Spinal cord (tissue), 10 donors: ENCODE measurements around the gene IRF3. TPM values are rescaled to one million over a fixed set of nuclear protein-coding genes. Genes with fewer than 3 reads are reported as not detected.

Experiments
- DNase-seq, 6 donors: peaks; one replicate each; pipeline versions ENCODE4 v3.0.0 to v3.0.0-alpha.2; 2013 to 2015; ENCODE audit warnings: low spot score in 6 of 6, low read depth in 4 of 6
- H3K27ac ChIP-seq: one replicate; pipeline ENCODE4 v1.5.1; 2013; ENCODE audit warnings: low read depth, low read length, control low read depth
- H3K27me3 ChIP-seq: one replicate; pipeline ENCODE4 v1.6.1; 2013; ENCODE audit warnings: low read length; ENCODE audit not compliant: control insufficient read depth, insufficient read depth
- H3K36me3 ChIP-seq: one replicate; pipeline ENCODE4 v1.6.1; 2013; ENCODE audit warnings: low read length; ENCODE audit not compliant: control insufficient read depth, insufficient read depth
- H3K4me1 ChIP-seq: one replicate; pipeline ENCODE4 v1.6.1; 2013; ENCODE audit warnings: low read length; ENCODE audit not compliant: control insufficient read depth, insufficient read depth
- H3K4me3 ChIP-seq: one replicate; pipeline ENCODE4 v1.5.1; 2013; ENCODE audit warnings: low read depth, low read length, control low read depth
- H3K9me3 ChIP-seq: one replicate; pipeline ENCODE4 v1.6.1; 2013; ENCODE audit warnings: low read length; ENCODE audit not compliant: control insufficient read depth, insufficient read depth
- WGBS: methylation state at CpG from one replicate; pipeline ENCODE4 v1.1.5; 2013; ENCODE audit warnings: missing lambda C conversion rate; ENCODE audit not compliant: insufficient coverage; 5-methylcytosine and 5-hydroxymethylcytosine counted together
- polyA plus RNA-seq, 2 donors: library from polyadenylated mRNA; unstranded; fragments of 120-200 nt; gene quantifications; one replicate each; pipeline ENCODE4 v1.2.1, GENCODE V29; 2013; ENCODE audit not compliant: insufficient read length in 2 of 2
- total RNA-seq, 2 donors: library from RNA; depleted of rRNA in 1 of 2; stranded (reverse); fragments of 120-200 nt in 1 of 2; fragments of >200 nt in 1 of 2; gene quantifications; one replicate each; pipeline versions ENCODE4 v1.2.3 to v1.2.4, GENCODE V29; 2013 to 2014
- donor health status: healthy.

Gene IRF3
- total and polyA plus RNA-seq, 4 donors = 21.8 to 63.9 (median 45.3) TPM

GRCh38 chr19:49672131-49672919 lies 6.7 kb upstream of the IRF3 start:
- Histone ChIP-seq H3K27ac (peak overlapping the region; percentile 33), H3K4me3 (peak overlapping the region; percentile 18), H3K4me1 (peaks cover 17% of the 10 kb centered on the region), H3K36me3 (peaks cover 11% of the 10 kb centered on the region), H3K27me3 (no peaks in the 10 kb centered on the region), H3K9me3 (no peaks in the 10 kb centered on the region)
- 20% methylated on average over 26 of the region's 28 CpGs for WGBS
- DNase-seq = peak in 2 of 6 donors; percentile 80 to 81

GRCh38 chr19:49669516-49669915 lies 3.9 kb upstream of the IRF3 start:
- 97% methylated on average over 3 of the region's 3 CpGs for WGBS
- Histone ChIP-seq H3K9me3 (no peaks in the 10 kb centered on the region), H3K36me3 (peaks cover 11% of the 10 kb centered on the region), H3K27ac (no peak overlapping the region), H3K4me3 (no peak overlapping the region), H3K27me3 (no peaks in the 10 kb centered on the region), H3K4me1 (peaks cover 33% of the 10 kb centered on the region)
- no peak for DNase-seq

- peaks cover 44% of the 10 kb centered on the region for H3K4me1 ChIP-seq
- WGBS = 91% methylated on average over 1 of the region's 2 CpGs
- no peaks in the 10 kb centered on the region for H3K9me3 ChIP-seq
- H3K36me3 ChIP-seq = peaks cover 18% of the 10 kb centered on the region
- DNase-seq = no peak
- H3K4me3 ChIP-seq = no peak overlapping the region
- H3K27ac ChIP-seq = no peak overlapping the region
- H3K27me3 ChIP-seq = no peaks in the 10 kb centered on the region
Observed at GRCh38 chr19:49667473-49667872, 1.8 kb upstream of the IRF3 start.

- H3K27me3 ChIP-seq = no peaks in the 10 kb centered on the region
- 2% methylated on average over 9 of the region's 9 CpGs for WGBS
- H3K36me3 ChIP-seq = peaks cover 32% of the 10 kb centered on the region
- peaks cover 35% of the 10 kb centered on the region for H3K4me1 ChIP-seq
- H3K4me3 ChIP-seq = peak overlapping the region; percentile 92
- DNase-seq = no peak
- H3K27ac ChIP-seq = peak overlapping the region; percentile 71
- H3K9me3 ChIP-seq = no peaks in the 10 kb centered on the region
Observed at GRCh38 chr19:49666120-49666444, 425 bp upstream of the IRF3 start.

GRCh38 chr19:49665036-49665350 lies 664 bp downstream of the IRF3 start:
- H3K27me3 ChIP-seq = no peaks in the 10 kb centered on the region
- peak overlapping the region; percentile 95 for H3K27ac ChIP-seq
- H3K36me3 ChIP-seq = peaks cover 39% of the 10 kb centered on the region
- H3K4me1 ChIP-seq = peaks cover 35% of the 10 kb centered on the region
- H3K9me3 ChIP-seq = no peaks in the 10 kb centered on the region
- WGBS = 0% methylated on average over 7 of the region's 7 CpGs
- no peak for DNase-seq
- H3K4me3 ChIP-seq = peak overlapping the region; percentile 92

GRCh38 chr19:49664171-49665035 lies 1.3 kb downstream of the IRF3 start:
- H3K36me3 ChIP-seq = peaks cover 43% of the 10 kb centered on the region
- peak overlapping the region; percentile 92 for H3K4me3 ChIP-seq
- H3K4me1 ChIP-seq = peaks cover 35% of the 10 kb centered on the region
- under 1% methylated on average over 53 of the region's 53 CpGs for WGBS
- no peaks in the 10 kb centered on the region for H3K9me3 ChIP-seq
- no peaks in the 10 kb centered on the region for H3K27me3 ChIP-seq
- peak in 4 of 6 donors; percentile 67 to 92 (median 82) for DNase-seq
- peak overlapping the region; percentile 95 for H3K27ac ChIP-seq

GRCh38 chr19:49663224-49663623 lies 2.4 kb downstream of the IRF3 start:
- Histone ChIP-seq H3K36me3 (peaks cover 50% of the 10 kb centered on the region), H3K9me3 (no peaks in the 10 kb centered on the region), H3K4me1 (peaks cover 35% of the 10 kb centered on the region), H3K27me3 (no peaks in the 10 kb centered on the region), H3K4me3 (no peak overlapping the region), H3K27ac (no peak overlapping the region)
- DNase-seq = no peak
- WGBS = 92% methylated on average over 10 of the region's 12 CpGs

- DNase-seq = no peak
- H3K36me3 ChIP-seq = peaks cover 62% of the 10 kb centered on the region
- no peak overlapping the region for H3K27ac ChIP-seq
- H3K9me3 ChIP-seq = no peaks in the 10 kb centered on the region
- no peak overlapping the region for H3K4me3 ChIP-seq
- peaks cover 35% of the 10 kb centered on the region for H3K4me1 ChIP-seq
- no peaks in the 10 kb centered on the region for H3K27me3 ChIP-seq
- WGBS = 94% methylated on average over 15 of the region's 16 CpGs
Observed at GRCh38 chr19:49662011-49662410, 3.6 kb downstream of the IRF3 start.

GRCh38 chr19:49660338-49660961 lies 5.2 kb downstream of the IRF3 start:
- Histone ChIP-seq H3K27me3 (no peaks in the 10 kb centered on the region), H3K4me3 (no peak overlapping the region), H3K27ac (no peak overlapping the region), H3K4me1 (peaks cover 21% of the 10 kb centered on the region), H3K9me3 (no peaks in the 10 kb centered on the region), H3K36me3 (peaks cover 78% of the 10 kb centered on the region)
- no peak for DNase-seq
- 85% methylated on average over 6 of the region's 15 CpGs for WGBS
